DMS153 treated with DMSO at 0.1 percent for 48 hours (cell line): ENCODE measurements around the gene OXSR1.
"Not testable (repeated sequence)": the region's sequence is repeated elsewhere in the genome, so short reads cannot be mapped to it uniquely, and the experiment has no call there.

Experiments used
- DNase-seq: peaks from one replicate; lab custom pipeline; 2025; ENCODE audit not compliant: unreplicated experiment; lab: John Stamatoyannopoulos, UW

The OXSR1 gene

GRCh38 chr3:38219609-38220197 lies 54.4 kb downstream of the OXSR1 start:
- no peak for DNase-seq

- DNase-seq, result no peak
Observed at GRCh38 chr3:38221005-38221404, 55.7 kb downstream of the OXSR1 start.

GRCh38 chr3:38222032-38222634 lies 56.8 kb downstream of the OXSR1 start:
- DNase-seq, result no peak

GRCh38 chr3:38224357-38224756 lies 59.0 kb downstream of the OXSR1 start:
- no peak for DNase-seq

- no peak for DNase-seq
Observed at GRCh38 chr3:38226273-38226672, 60.9 kb downstream of the OXSR1 start.

GRCh38 chr3:38227989-38228388 lies 62.7 kb downstream of the OXSR1 start:
- no peak for DNase-seq

- DNase-seq, result no peak
Observed at GRCh38 chr3:38229036-38229435, 63.7 kb downstream of the OXSR1 start.

GRCh38 chr3:38232701-38233100 lies 67.4 kb downstream of the OXSR1 start:
- no peak for DNase-seq

GRCh38 chr3:38235466-38235865 lies 70.1 kb downstream of the OXSR1 start:
- no peak for DNase-seq

- DNase-seq, result no peak
Observed at GRCh38 chr3:38238416-38239008, 73.2 kb downstream of the OXSR1 start.

- not testable (repeated sequence) for DNase-seq
Observed at GRCh38 chr3:38242812-38243211, 77.5 kb downstream of the OXSR1 start.

- DNase-seq, result no peak
Observed at GRCh38 chr3:38245930-38246329, 80.6 kb downstream of the OXSR1 start.

GRCh38 chr3:38247366-38248035 lies 82.2 kb downstream of the OXSR1 start:
- DNase-seq, result no peak

GRCh38 chr3:38250198-38250597 lies 84.9 kb downstream of the OXSR1 start:
- no peak for DNase-seq

- DNase-seq, result no peak
Observed at GRCh38 chr3:38251197-38251596, 85.9 kb downstream of the OXSR1 start.

- DNase-seq, result no peak
Observed at GRCh38 chr3:38253704-38254103, 88.4 kb downstream of the OXSR1 start.

- DNase-seq, result no peak
Observed at GRCh38 chr3:38254872-38255271, 89.5 kb downstream of the OXSR1 start.

GRCh38 chr3:38255627-38256026 lies 90.3 kb downstream of the OXSR1 start:
- no peak for DNase-seq

- no peak for DNase-seq
Observed at GRCh38 chr3:38257583-38257982, 92.2 kb downstream of the OXSR1 start.

GRCh38 chr3:38260474-38260873 lies 95.1 kb downstream of the OXSR1 start:
- DNase-seq, result no peak

- no peak for DNase-seq
Observed at GRCh38 chr3:38264353-38264771, 99.0 kb downstream of the OXSR1 start.

- DNase-seq, result no peak
Observed at GRCh38 chr3:38264779-38265178, 99.4 kb downstream of the OXSR1 start.
